GM13977 (cell line): ENCODE results near the gene TALDO1.

Source experiments
- DNase-seq: peaks from one replicate; pipeline ENCODE4 v3.0.0; 2012; ENCODE audit warnings: low spot score
- in situ Hi-C: fragments of 300-500 bp; cut with MboI; formaldehyde crosslinking; loops from one replicate; pipeline ENCODE4 v1.12.0; 2022; ENCODE audit warnings: low sequenced_read_pairs, low pct_unique_long_range_greater_than_20kb, mixed read lengths, inconsistent platforms; ENCODE audit not compliant: unreplicated experiment
- TF ChIP-seq, protein P1 (sequence below): IDR thresholded peaks from 2 replicates; pipeline ENCODE4 v1.5.1; 2012; ENCODE audit warnings: mild to moderate bottlenecking, control low read depth; ENCODE audit not compliant: insufficient read depth; ENCODE audit errors: extremely low read depth, missing control alignments

The TALDO1 gene

DNA sequence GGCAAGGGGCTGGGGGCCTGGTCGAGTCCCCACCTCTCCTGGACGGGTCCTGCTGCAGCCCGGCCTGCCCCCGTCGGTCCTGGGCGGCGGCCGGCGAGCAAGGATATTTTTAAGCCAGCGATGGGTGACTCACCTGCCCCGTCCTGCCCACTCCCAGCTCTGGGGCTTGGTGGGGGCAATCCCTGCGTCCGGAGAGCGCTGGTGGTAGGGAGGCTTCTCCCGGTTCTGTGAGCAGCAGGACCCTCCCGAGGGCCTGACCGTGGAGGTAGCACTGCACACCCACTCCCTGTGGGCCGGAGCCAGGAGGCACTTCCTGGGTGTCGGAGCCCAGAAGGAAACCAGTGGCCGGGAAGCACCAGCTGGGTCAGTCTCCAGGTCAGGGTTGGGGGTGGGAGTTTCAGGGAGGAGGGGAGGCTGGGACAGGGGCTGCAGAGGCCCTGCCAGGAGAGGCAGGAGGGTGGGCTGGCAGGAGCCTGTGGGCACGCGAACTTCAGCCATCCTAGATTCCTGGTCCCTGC is 40.8 kb upstream of the TALDO1 start:
- TF ChIP-seq, protein P1, sequence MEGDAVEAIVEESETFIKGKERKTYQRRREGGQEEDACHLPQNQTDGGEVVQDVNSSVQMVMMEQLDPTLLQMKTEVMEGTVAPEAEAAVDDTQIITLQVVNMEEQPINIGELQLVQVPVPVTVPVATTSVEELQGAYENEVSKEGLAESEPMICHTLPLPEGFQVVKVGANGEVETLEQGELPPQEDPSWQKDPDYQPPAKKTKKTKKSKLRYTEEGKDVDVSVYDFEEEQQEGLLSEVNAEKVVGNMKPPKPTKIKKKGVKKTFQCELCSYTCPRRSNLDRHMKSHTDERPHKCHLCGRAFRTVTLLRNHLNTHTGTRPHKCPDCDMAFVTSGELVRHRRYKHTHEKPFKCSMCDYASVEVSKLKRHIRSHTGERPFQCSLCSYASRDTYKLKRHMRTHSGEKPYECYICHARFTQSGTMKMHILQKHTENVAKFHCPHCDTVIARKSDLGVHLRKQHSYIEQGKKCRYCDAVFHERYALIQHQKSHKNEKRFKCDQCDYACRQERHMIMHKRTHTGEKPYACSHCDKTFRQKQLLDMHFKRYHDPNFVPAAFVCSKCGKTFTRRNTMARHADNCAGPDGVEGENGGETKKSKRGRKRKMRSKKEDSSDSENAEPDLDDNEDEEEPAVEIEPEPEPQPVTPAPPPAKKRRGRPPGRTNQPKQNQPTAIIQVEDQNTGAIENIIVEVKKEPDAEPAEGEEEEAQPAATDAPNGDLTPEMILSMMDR = no peak
- in situ Hi-C loops = no loop called here
- no peak for DNase-seq

DNA sequence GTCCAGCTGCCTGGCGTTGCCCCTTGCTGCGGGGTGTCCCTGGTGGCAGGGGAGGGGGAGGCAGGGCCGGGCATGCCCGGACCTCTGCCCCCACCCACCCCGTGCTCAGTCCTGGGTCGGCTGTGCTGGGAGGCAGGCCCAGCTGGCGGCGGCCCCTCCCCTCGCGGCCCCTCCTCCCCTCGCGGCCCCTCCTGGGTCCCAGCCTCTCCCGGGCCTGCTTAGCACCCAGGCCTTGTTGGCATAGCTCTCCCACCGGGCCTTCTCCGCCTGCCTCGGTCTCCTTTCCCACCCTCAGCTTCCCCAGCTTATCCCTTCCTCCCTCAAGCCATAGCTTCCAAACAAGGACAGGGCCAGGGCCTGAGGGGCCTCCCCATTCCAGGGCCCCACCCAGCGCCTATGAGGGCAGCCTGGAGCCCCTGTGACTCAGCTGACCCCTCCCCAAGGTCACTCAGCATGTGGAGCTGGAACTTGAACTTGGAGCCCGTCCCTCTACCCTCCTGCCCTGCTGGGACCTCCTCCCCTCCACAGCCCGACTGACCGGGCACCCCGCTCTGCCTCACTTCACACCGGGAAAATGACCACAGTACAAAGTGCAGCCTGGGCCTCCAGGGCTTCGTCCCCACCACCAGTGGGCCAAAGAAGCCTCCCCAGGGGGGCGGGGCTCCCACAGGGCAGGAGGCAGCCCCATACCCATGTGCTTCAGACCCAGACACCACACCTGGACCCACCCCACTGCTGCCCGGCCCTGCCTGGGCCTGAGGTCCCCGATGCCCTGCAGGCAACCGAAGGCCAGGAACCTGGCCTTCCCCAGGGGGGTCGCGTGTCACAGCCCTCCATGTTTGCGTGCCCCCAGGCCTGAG is 40.1 kb upstream of the TALDO1 start:
- TF ChIP-seq, protein P1 = no peak
- in situ Hi-C loops = no loop called here
- peak; percentile 47 for DNase-seq

DNA sequence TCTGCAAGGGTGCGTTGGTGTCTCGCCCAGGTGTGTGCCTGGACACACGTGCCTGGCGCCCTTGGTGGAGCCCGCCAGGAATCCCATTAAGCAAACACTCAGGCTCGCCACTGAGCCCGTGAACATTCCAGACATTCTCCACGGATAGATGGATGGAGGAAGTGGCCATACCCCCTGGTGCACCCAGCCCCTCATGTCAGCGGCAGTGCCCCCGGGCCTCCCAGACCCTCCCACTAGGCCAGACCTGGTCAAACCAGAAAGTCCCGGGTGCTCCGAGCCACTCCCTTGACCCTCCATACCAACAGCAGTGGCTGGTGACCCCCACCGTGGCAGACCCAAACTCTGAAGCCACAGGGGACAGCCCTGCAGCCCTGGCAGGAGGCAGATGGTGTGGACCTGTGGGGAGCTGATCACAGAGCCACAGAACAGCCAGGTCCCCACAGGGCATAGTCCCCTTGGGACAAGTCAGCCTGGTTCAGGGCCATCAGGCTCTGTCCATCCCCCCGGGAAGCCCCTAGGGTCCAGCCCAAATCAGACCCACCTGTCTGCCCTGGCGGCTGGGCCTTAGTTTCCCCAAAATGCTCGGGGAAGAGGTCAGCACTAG is 39.3 kb upstream of the TALDO1 start:
- no peak for DNase-seq
- TF ChIP-seq, protein P1 = no peak
- in situ Hi-C loops = no loop called here

DNA sequence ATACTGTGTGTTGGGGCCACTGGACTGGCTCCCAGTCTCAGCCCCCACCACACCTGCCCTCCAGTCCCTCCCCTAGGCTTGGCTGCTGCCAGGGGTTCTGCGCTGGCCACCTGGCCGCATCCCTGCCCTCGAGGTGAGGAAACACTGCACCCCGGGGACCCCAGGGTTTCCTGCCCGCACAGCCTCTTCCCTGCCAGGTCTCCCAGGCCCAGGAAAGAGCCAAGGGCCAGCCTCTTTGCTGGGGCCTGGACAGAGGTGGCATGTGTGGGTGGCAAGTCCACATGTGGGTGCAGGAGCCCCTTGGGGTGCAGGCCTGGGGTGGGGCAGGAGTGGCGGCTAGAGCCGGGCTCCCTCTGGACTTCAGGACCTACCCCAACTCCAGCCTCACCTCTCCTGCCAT is 38.8 kb upstream of the TALDO1 start:
- in situ Hi-C loops = no loop called here
- TF ChIP-seq, protein P1 = no peak
- DNase-seq = no peak

DNA sequence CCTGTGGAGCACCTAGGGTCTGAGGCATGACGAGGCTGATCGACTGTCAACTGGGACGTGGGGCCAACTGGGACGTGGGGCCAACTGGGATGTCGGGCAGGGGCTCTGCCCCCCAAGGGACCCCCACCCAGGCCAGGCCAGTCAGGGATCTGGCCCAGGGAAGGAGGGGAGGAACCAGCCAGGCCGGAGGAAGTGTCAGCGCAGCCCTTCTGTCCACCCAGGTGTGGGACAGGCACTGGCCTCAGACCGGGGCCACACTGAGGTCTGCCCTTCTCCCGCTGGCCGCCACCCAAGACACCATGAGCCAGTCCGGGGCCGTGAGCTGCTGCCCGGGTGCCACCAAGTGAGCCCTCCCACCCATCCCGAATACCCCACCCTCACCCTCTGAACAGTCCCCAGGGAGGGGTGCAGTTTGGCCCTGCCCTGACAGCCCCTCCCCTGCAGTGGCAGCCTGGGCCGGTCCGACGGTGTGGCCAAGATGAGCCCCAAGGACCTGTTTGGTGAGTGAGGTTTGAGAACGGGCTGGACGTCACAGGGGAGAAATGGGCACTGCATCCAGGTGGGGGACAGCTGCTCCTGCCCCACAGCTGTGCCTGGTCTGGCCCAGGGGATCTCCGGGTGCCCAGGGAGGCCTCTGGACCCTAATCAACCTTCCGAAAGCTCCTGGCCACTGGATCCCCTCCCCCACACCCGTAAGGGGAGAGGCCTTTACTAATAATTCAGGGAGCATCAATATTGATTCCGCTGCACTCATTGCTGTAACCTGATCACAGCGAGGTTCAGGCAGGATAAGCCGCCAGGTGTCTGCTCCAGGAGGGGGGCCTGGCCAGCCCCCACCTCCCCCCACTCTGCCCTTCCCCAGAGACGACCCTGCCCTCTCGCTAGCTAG is 37.9 kb upstream of the TALDO1 start:
- in situ Hi-C loops = no loop called here
- no peak for DNase-seq

More for the DNA sequence above, 37.9 kb upstream of the TALDO1 start:
- TF ChIP-seq, protein P1 = no peak
